H4 (cell line): ENCODE results near the gene RNF130. TPM values are rescaled to one million over a fixed set of nuclear protein-coding genes. Genes with fewer than 3 reads are reported as not detected.

Experiments used
- DNase-seq: peaks from one replicate; pipeline ENCODE4 v3.0.0-alpha.2; 2015; ENCODE audit warnings: low spot score
- total RNA-seq: library from RNA; depleted of rRNA; stranded (reverse); fragments of >200 nt; shearing (Covaris generic); gene quantifications from 2 replicates; pipeline ENCODE4 v1.2.3, GENCODE V29; 2014

RNF130 gene
- total RNA-seq, 1 experiment from 2014 or later = 120 TPM

- DNase-seq = no peak
Observed at GRCh38 chr5:180085837-180086236, 14.3 kb upstream of the RNF130 start.

- no peak for DNase-seq
Observed at GRCh38 chr5:180084638-180085561, 13.3 kb upstream of the RNF130 start.

GRCh38 chr5:180083529-180084060, 12.0 kb upstream of the RNF130 start:
- DNase-seq = no peak

GRCh38 chr5:180082633-180083420, 11.3 kb upstream of the RNF130 start:
- DNase-seq = no peak

- DNase-seq = no peak
Observed at GRCh38 chr5:180081481-180081880, 9.9 kb upstream of the RNF130 start.

- no peak for DNase-seq
Observed at GRCh38 chr5:180080486-180081280, 9.1 kb upstream of the RNF130 start.

GRCh38 chr5:180079702-180080466, 8.3 kb upstream of the RNF130 start:
- DNase-seq = no peak

- DNase-seq = no peak
Observed at GRCh38 chr5:180078348-180078747, 6.8 kb upstream of the RNF130 start.

GRCh38 chr5:180077594-180078284, 6.2 kb upstream of the RNF130 start:
- no peak for DNase-seq

GRCh38 chr5:180075703-180076102, 4.1 kb upstream of the RNF130 start:
- no peak for DNase-seq

- DNase-seq = no peak
Observed at GRCh38 chr5:180074462-180074861, 2.9 kb upstream of the RNF130 start.

- no peak for DNase-seq
Observed at GRCh38 chr5:180072556-180072955, 997 bp upstream of the RNF130 start.

- no peak for DNase-seq
Observed at GRCh38 chr5:180072256-180072548, 643 bp upstream of the RNF130 start.

- peak; percentile 43 for DNase-seq
Observed at GRCh38 chr5:180070756-180071530, 616 bp downstream of the RNF130 start.

- DNase-seq = peak; percentile 40
Observed at GRCh38 chr5:180069589-180070247, 1.8 kb downstream of the RNF130 start.

- DNase-seq = no peak
Observed at GRCh38 chr5:180068519-180069090, 3.0 kb downstream of the RNF130 start.

GRCh38 chr5:180067986-180068385, 3.6 kb downstream of the RNF130 start:
- no peak for DNase-seq

GRCh38 chr5:180060192-180060591, 11.4 kb downstream of the RNF130 start:
- no peak for DNase-seq

GRCh38 chr5:180059326-180059725, 12.2 kb downstream of the RNF130 start:
- no peak for DNase-seq
